Keratinocyte (primary cell): ENCODE data around the gene FAHD1.

Experiments
- CTCF ChIP-seq, 3 experiments: IDR thresholded peaks in 1 of 3; conservative IDR thresholded peaks in 1 of 3; optimal IDR thresholded peaks in 1 of 3; 2 replicates in 2 of 3; 3 replicates in 1 of 3; pipeline versions ENCODE3 to v1.5.1; 2011; ENCODE audit warnings: low read length in 3 of 3, mild to moderate bottlenecking in 3 of 3, moderate library complexity in 2 of 3, control low read depth in 1 of 3, inconsistent platforms in 1 of 3; ENCODE audit not compliant: insufficient read depth in 2 of 3; ENCODE audit errors: extremely low read depth in 1 of 3
- EZH2 ChIP-seq: IDR thresholded peaks from one replicate; pipeline ENCODE4 v1.6.1; 2012; ENCODE audit warnings: inconsistent platforms, mild to moderate bottlenecking, low read length, moderate library complexity

- TF ChIP-seq CTCF (optimal IDR thresholded peaks at IDR 0.05 in 1 of 3, IDR thresholded peaks at IDR 0.05 in 1 of 3, conservative IDR thresholded peaks at IDR 0.05 in 1 of 3; ENCODE audit: extremely low read depth in 1 of 3, insufficient read depth in 2 of 3, low read length in 3 of 3): no peak
- TF ChIP-seq EZH2: no peak
Measured at GRCh38 chr16:1820946-1821290, 6.1 kb upstream of the FAHD1 start.
